ENCODE measurements around the gene HS3ST6. TPM values are rescaled to one million over a fixed set of nuclear protein-coding genes. Genes with fewer than 3 reads are reported as not detected.

HS3ST6 gene
- total RNA-seq, 1 donor from 2014 or later: not detected

GRCh38 chr16:1950559-1950958 is 32.3 kb upstream of the HS3ST6 start:
- Mint-ChIP-seq H3K4me3 (ENCODE audit: unreplicated experiment) (no peak overlapping the region), H3K4me1 (ENCODE audit: unreplicated experiment) (no peaks in the 10 kb centered on the region), H3K27ac (ENCODE audit: unreplicated experiment) (no peak overlapping the region), H3K27me3 (ENCODE audit: unreplicated experiment) (peaks cover 6% of the 10 kb centered on the region), H3K36me3 (ENCODE audit: low read depth, unreplicated experiment) (no peaks in the 10 kb centered on the region), H3K9me3 (ENCODE audit: unreplicated experiment) (no peaks in the 10 kb centered on the region)
- DNase-seq (ENCODE audit: low spot score): no peak
- TF ChIP-seq, protein P1, sequence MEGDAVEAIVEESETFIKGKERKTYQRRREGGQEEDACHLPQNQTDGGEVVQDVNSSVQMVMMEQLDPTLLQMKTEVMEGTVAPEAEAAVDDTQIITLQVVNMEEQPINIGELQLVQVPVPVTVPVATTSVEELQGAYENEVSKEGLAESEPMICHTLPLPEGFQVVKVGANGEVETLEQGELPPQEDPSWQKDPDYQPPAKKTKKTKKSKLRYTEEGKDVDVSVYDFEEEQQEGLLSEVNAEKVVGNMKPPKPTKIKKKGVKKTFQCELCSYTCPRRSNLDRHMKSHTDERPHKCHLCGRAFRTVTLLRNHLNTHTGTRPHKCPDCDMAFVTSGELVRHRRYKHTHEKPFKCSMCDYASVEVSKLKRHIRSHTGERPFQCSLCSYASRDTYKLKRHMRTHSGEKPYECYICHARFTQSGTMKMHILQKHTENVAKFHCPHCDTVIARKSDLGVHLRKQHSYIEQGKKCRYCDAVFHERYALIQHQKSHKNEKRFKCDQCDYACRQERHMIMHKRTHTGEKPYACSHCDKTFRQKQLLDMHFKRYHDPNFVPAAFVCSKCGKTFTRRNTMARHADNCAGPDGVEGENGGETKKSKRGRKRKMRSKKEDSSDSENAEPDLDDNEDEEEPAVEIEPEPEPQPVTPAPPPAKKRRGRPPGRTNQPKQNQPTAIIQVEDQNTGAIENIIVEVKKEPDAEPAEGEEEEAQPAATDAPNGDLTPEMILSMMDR (IDR thresholded peaks at IDR 0.05; ENCODE audit: unreplicated experiment): no peak

DNA sequence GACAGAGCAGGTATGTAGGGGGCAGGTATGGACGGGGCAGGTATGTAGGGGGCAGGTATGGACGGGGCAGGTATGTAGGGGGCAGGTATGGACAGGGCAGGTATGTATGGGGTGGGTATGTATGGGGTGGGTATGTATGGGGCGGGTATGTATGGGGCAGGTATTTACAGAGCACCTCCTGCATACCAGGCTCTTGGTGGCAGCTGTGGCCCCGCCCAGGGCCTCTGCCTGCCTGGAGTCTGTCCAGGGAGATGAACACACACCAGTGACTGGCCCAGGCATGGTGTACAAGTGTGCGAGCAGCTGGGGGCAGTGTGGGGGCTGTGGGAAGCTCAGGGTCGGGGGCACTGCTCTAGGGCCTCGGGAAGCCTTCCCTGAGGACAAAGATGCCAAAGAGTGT is 31.8 kb upstream of the HS3ST6 start:
- DNase-seq (ENCODE audit: low spot score): no peak
- Mint-ChIP-seq H3K27me3 (ENCODE audit: unreplicated experiment) (peaks cover 6% of the 10 kb centered on the region), H3K27ac (ENCODE audit: unreplicated experiment) (no peak overlapping the region), H3K36me3 (ENCODE audit: low read depth, unreplicated experiment) (no peaks in the 10 kb centered on the region), H3K9me3 (ENCODE audit: unreplicated experiment) (no peaks in the 10 kb centered on the region), H3K4me3 (ENCODE audit: unreplicated experiment) (no peak overlapping the region), H3K4me1 (ENCODE audit: unreplicated experiment) (no peaks in the 10 kb centered on the region)
- TF ChIP-seq, protein P1 (IDR thresholded peaks at IDR 0.05; ENCODE audit: unreplicated experiment): no peak

DNA sequence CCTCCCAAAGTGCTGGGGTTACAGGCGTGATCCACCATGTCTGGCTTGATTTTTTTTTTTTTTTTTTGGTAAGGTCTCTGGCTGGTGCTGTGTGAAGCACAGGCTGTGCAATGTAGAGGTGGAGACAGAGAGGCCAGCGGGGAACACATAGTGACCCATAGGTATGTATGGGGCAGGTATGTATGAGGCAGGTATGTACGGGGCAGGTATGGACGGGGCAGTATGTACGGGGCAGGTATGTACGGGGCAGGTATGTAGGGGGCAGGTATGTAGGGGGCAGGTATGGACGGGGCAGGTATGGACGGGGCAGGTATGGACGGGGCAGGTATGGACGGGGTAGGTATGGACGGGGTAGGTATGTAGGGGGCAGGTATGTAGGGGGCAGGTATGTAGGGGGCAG is 31.3 kb upstream of the HS3ST6 start:
- TF ChIP-seq, protein P1 (IDR thresholded peaks at IDR 0.05; ENCODE audit: unreplicated experiment): no peak
- peaks cover 6% of the 10 kb centered on the region for H3K27me3 Mint-ChIP-seq (ENCODE audit: unreplicated experiment)
- H3K9me3 Mint-ChIP-seq (ENCODE audit: unreplicated experiment): no peaks in the 10 kb centered on the region
- H3K4me3 Mint-ChIP-seq (ENCODE audit: unreplicated experiment): no peak overlapping the region
- no peaks in the 10 kb centered on the region for H3K4me1 Mint-ChIP-seq (ENCODE audit: unreplicated experiment)
- no peak overlapping the region for H3K27ac Mint-ChIP-seq (ENCODE audit: unreplicated experiment)
- no peak for DNase-seq (ENCODE audit: low spot score)
- H3K36me3 Mint-ChIP-seq (ENCODE audit: low read depth, unreplicated experiment): no peaks in the 10 kb centered on the region

- DNase-seq (ENCODE audit: low spot score): no peak
- TF ChIP-seq, protein P1 (IDR thresholded peaks at IDR 0.05; ENCODE audit: unreplicated experiment): no peak
- H3K4me3 Mint-ChIP-seq (ENCODE audit: unreplicated experiment): no peak overlapping the region
- no peaks in the 10 kb centered on the region for H3K36me3 Mint-ChIP-seq (ENCODE audit: low read depth, unreplicated experiment)
- no peaks in the 10 kb centered on the region for H3K4me1 Mint-ChIP-seq (ENCODE audit: unreplicated experiment)
- no peaks in the 10 kb centered on the region for H3K9me3 Mint-ChIP-seq (ENCODE audit: unreplicated experiment)
- H3K27ac Mint-ChIP-seq (ENCODE audit: unreplicated experiment): no peak overlapping the region
- peaks cover 10% of the 10 kb centered on the region for H3K27me3 Mint-ChIP-seq (ENCODE audit: unreplicated experiment)
Measured at GRCh38 chr16:1947369-1947670, 29.1 kb upstream of the HS3ST6 start.

- H3K27me3 Mint-ChIP-seq (ENCODE audit: unreplicated experiment): peaks cover 10% of the 10 kb centered on the region
- DNase-seq (ENCODE audit: low spot score): no peak
- H3K4me1 Mint-ChIP-seq (ENCODE audit: unreplicated experiment): no peaks in the 10 kb centered on the region
- H3K9me3 Mint-ChIP-seq (ENCODE audit: unreplicated experiment): no peaks in the 10 kb centered on the region
- H3K36me3 Mint-ChIP-seq (ENCODE audit: low read depth, unreplicated experiment): no peaks in the 10 kb centered on the region
- TF ChIP-seq, protein P1 (IDR thresholded peaks at IDR 0.05; ENCODE audit: unreplicated experiment): no peak
- H3K27ac Mint-ChIP-seq (ENCODE audit: unreplicated experiment): no peak overlapping the region
- no peak overlapping the region for H3K4me3 Mint-ChIP-seq (ENCODE audit: unreplicated experiment)
Measured at GRCh38 chr16:1946495-1947368, 28.5 kb upstream of the HS3ST6 start.
